PFSK-1 (cell line): ENCODE measurements around the gene ECI2.

ENCODE experiments used
- POLR2AphosphoS5 ChIP-seq: IDR thresholded peaks from 2 replicates; pipeline ENCODE4 v1.6.1; 2012; ENCODE audit warnings: low read depth, mild to moderate bottlenecking, control low read depth, low read length, moderate library complexity
- REST ChIP-seq, 2 experiments: IDR thresholded peaks; 2 replicates each; pipeline versions ENCODE4 v1.6.1 to v1.8.0; 2011 to 2012; ENCODE audit warnings: low read depth in 2 of 2, low read length in 2 of 2, control low read depth in 1 of 2, inconsistent platforms in 1 of 2, mild to moderate bottlenecking in 1 of 2, moderate library complexity in 1 of 2; ENCODE audit not compliant: insufficient read depth in 1 of 2
- SIN3A ChIP-seq: IDR thresholded peaks from 2 replicates; pipeline ENCODE4 v1.6.1; 2012; ENCODE audit warnings: mild to moderate bottlenecking, low read length, moderate library complexity, borderline replicate concordance; ENCODE audit not compliant: insufficient read depth
- TAF1 ChIP-seq: IDR thresholded peaks from 2 replicates; pipeline ENCODE4 v1.6.1; 2012; ENCODE audit warnings: low read length, control low read depth, borderline replicate concordance; ENCODE audit not compliant: insufficient read depth

- no peak for TF ChIP-seq POLR2AphosphoS5
- TF ChIP-seq TAF1: no peak
- TF ChIP-seq SIN3A: no peak
- TF ChIP-seq REST (IDR thresholded peaks at IDR 0.05; ENCODE audit: insufficient read depth in 1 of 2, low read depth in 2 of 2, low read length in 2 of 2): no peak
Observed at GRCh38 chr6:4107873-4108272, 27.5 kb downstream of the ECI2 start.
